HEK293 (cell line): Measurements from ENCODE around the gene MCM3AP.

Experiments
- CTCF ChIA-PET: fragments of 350-600 bp; formaldehyde crosslinking; extraction: SDS; loops from one replicate; lab custom pipeline; 2021; ENCODE audit warnings: antibody characterized with exemption; lab: Yijun Ruan, JAX
- POLR2A ChIA-PET: fragments of 300-600 bp; formaldehyde crosslinking; extraction: SDS; loops from one replicate; lab custom pipeline; 2020; ENCODE audit warnings: antibody characterized with exemption, inconsistent platforms; lab: Yijun Ruan, JAX
- H3K27ac ChIP-seq: fragments of 200-500 bp; sonication (Bioruptor generic); 2 replicates; pipeline ENCODE4 v1.5.1; 2014; ENCODE audit warnings: low read depth, low read length, control low read depth, inconsistent platforms; ENCODE audit errors: extremely low read depth
- H3K36me3 ChIP-seq, 2 experiments: fragments of 200-500 bp in 1 of 2; sonication (Bioruptor generic) in 1 of 2; 1 replicate in 1 of 2; 2 replicates in 1 of 2; pipeline ENCODE4 v1.5.1; 2014 to 2017; ENCODE audit warnings: inconsistent platforms in 2 of 2, low read length in 2 of 2; ENCODE audit not compliant: control insufficient read depth in 2 of 2, insufficient read depth in 1 of 2
- H3K4me1 ChIP-seq: fragments of 200-500 bp; sonication (Bioruptor generic); 2 replicates; pipeline ENCODE4 v1.5.1; 2014; ENCODE audit warnings: mild to moderate bottlenecking, low read length, inconsistent platforms; ENCODE audit not compliant: control insufficient read depth, insufficient read depth
- H3K4me3 ChIP-seq: 2 replicates; pipeline ENCODE4 v1.5.1; 2011; ENCODE audit warnings: low read depth, mild to moderate bottlenecking, control low read depth, low read length, moderate library complexity
- H3K9me3 ChIP-seq: fragments of 200-500 bp; sonication (Bioruptor generic); 2 replicates; pipeline ENCODE4 v1.5.1; 2014; ENCODE audit warnings: low read depth, low read length, inconsistent platforms; ENCODE audit not compliant: control insufficient read depth, insufficient read depth
- BCL11A ChIP-seq: fragments of 450-650 bp; formaldehyde crosslinking; IDR thresholded peaks from 2 replicates; pipeline ENCODE4 v1.5.1; 2016; ENCODE audit warnings: low read depth, missing biosample characterization, missing genetic modification characterization
- MEIS1 ChIP-seq: sonication (generic); formaldehyde crosslinking; IDR thresholded peaks from 2 replicates; pipeline ENCODE4 v1.8.1; 2022; ENCODE audit warnings: missing genetic modification reagents, mild to moderate bottlenecking, borderline replicate concordance
- SCRT2 ChIP-seq: fragments of 450-650 bp; formaldehyde crosslinking; IDR thresholded peaks from 2 replicates; pipeline ENCODE4 v1.5.1; 2016; ENCODE audit warnings: missing biosample characterization, missing genetic modification characterization
- TRIM28 ChIP-seq: IDR thresholded peaks from 2 replicates; pipeline ENCODE4 v1.6.1; 2011; ENCODE audit warnings: low read length, control low read depth, borderline replicate concordance
- ZBTB17 ChIP-seq: fragments of 450-650 bp; formaldehyde crosslinking; IDR thresholded peaks from 2 replicates; pipeline ENCODE4 v1.5.1; 2016; ENCODE audit warnings: missing biosample characterization, missing genetic modification characterization
- ZFP3 ChIP-seq: fragments of 450-650 bp; formaldehyde crosslinking; IDR thresholded peaks from 2 replicates; pipeline ENCODE4 v1.5.1; 2016; ENCODE audit warnings: low read depth, missing biosample characterization, missing genetic modification characterization
- ZFP41 ChIP-seq: fragments of 450-650 bp; formaldehyde crosslinking; IDR thresholded peaks from 2 replicates; pipeline ENCODE4 v1.5.1; 2016; ENCODE audit warnings: missing biosample characterization, missing genetic modification characterization, borderline replicate concordance
- ZNF155 ChIP-seq: fragments of 450-650 bp; formaldehyde crosslinking; IDR thresholded peaks from 2 replicates; pipeline ENCODE4 v1.5.1; 2016; ENCODE audit warnings: missing biosample characterization, missing genetic modification characterization
- ZNF174 ChIP-seq: fragments of 450-650 bp; formaldehyde crosslinking; IDR thresholded peaks from 2 replicates; pipeline ENCODE4 v1.5.0; 2017; ENCODE audit warnings: missing biosample characterization, mild to moderate bottlenecking, missing genetic modification characterization
- ZNF175 ChIP-seq: fragments of 450-650 bp; formaldehyde crosslinking; IDR thresholded peaks from 2 replicates; pipeline ENCODE4 v1.5.1; 2016; ENCODE audit warnings: missing biosample characterization, missing genetic modification characterization
- ZNF311 ChIP-seq: fragments of 450-650 bp; formaldehyde crosslinking; IDR thresholded peaks from 2 replicates; pipeline ENCODE4 v1.5.1; 2017; ENCODE audit warnings: missing biosample characterization, missing genetic modification characterization, borderline replicate concordance
- ZNF341 ChIP-seq: fragments of 450-650 bp; formaldehyde crosslinking; IDR thresholded peaks from 2 replicates; pipeline ENCODE4; 2016; ENCODE audit warnings: low read depth, missing biosample characterization, missing genetic modification characterization
- ZNF426 ChIP-seq: fragments of 450-650 bp; formaldehyde crosslinking; IDR thresholded peaks from 2 replicates; pipeline ENCODE4 v1.5.1; 2017; ENCODE audit warnings: missing biosample characterization, missing genetic modification characterization, mild to moderate bottlenecking, inconsistent platforms, moderate library complexity
- ZNF433 ChIP-seq: fragments of 450-650 bp; formaldehyde crosslinking; IDR thresholded peaks from 2 replicates; pipeline ENCODE4 v1.5.1; 2016; ENCODE audit warnings: missing biosample characterization, missing genetic modification characterization, low read depth
- ZNF585B ChIP-seq: fragments of 450-650 bp; formaldehyde crosslinking; IDR thresholded peaks from 2 replicates; pipeline ENCODE4 v1.5.1; 2016; ENCODE audit warnings: missing biosample characterization, missing genetic modification characterization
- ZNF76 ChIP-seq: fragments of 450-650 bp; formaldehyde crosslinking; IDR thresholded peaks from 2 replicates; pipeline ENCODE4; 2016; ENCODE audit warnings: low read depth, missing biosample characterization, missing genetic modification characterization, borderline replicate concordance
- ZNF837 ChIP-seq: fragments of 450-650 bp; formaldehyde crosslinking; IDR thresholded peaks from 2 replicates; pipeline ENCODE4 v1.5.1; 2016; ENCODE audit warnings: missing biosample characterization, missing genetic modification characterization
- TF ChIP-seq, protein P1 (sequence below): fragments of 450-650 bp; formaldehyde crosslinking; IDR thresholded peaks from 2 replicates; pipeline ENCODE4 v1.5.1; 2016; ENCODE audit warnings: missing biosample characterization, missing genetic modification characterization, borderline replicate concordance
- TF ChIP-seq, protein P2 (sequence below): fragments of 450-650 bp; formaldehyde crosslinking; IDR thresholded peaks from 2 replicates; pipeline ENCODE4 v1.5.1; 2016; ENCODE audit warnings: missing biosample characterization, missing genetic modification characterization, low read depth
- TF ChIP-seq, protein P3 (sequence below): fragments of 450-650 bp; formaldehyde crosslinking; IDR thresholded peaks from 2 replicates; pipeline ENCODE4 v1.5.1; 2016; ENCODE audit warnings: missing biosample characterization, missing genetic modification characterization
- TF ChIP-seq, protein P4 (sequence below): fragments of 450-650 bp; IDR thresholded peaks from 2 replicates; pipeline ENCODE4 v1.5.1; 2018; ENCODE audit warnings: missing biosample characterization, missing genetic modification characterization
- TF ChIP-seq, protein P5 (sequence below): fragments of 450-650 bp; formaldehyde crosslinking; IDR thresholded peaks from 2 replicates; pipeline ENCODE4 v1.5.1; 2016; ENCODE audit warnings: missing biosample characterization, missing genetic modification characterization
- TF ChIP-seq, protein P6 (sequence below): fragments of 450-650 bp; formaldehyde crosslinking; IDR thresholded peaks from 2 replicates; pipeline ENCODE4 v1.5.1; 2016; ENCODE audit warnings: missing biosample characterization, missing genetic modification characterization
- TF ChIP-seq, protein P7 (sequence below): fragments of 450-650 bp; formaldehyde crosslinking; optimal IDR thresholded peaks from 2 replicates; pipeline ENCODE3; 2016; ENCODE audit warnings: missing biosample characterization, mild to moderate bottlenecking, missing genetic modification characterization
- TF ChIP-seq, protein P8 (sequence below): fragments of 450-650 bp; formaldehyde crosslinking; IDR thresholded peaks from 2 replicates; pipeline ENCODE4 v1.5.1; 2017; ENCODE audit warnings: missing biosample characterization, mild to moderate bottlenecking, missing genetic modification characterization, moderate library complexity

Gene MCM3AP

DNA sequence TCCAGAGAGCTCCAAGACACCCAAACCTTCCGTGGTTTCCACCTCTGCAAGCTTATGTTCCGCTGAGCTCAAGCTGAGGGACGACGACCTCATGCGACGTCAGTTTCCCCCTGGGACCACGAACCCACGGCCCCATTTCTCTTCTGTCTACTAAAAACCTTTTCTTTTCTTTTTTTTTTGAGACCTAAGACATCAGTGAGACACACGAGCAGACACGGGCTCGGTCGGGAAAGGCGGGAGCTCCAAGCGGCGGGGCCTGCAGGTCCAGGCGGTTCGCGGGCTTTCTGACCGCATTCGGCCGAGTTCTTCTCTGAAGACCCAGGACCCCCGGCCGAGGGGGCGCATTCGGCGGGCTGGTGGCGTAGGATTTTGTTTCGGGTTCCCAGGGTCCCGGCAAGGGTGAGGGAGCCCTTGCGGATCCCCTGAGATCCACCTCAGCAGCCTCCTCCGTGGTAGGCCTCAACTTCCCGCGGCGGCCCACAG lies 37.9 kb upstream of the MCM3AP start:
- H3K4me3 ChIP-seq: peak overlapping the region; percentile 63
- H3K36me3 ChIP-seq: peaks cover 27 to 38% of the 10 kb centered on the region in 2 experiments; a peak in 2 of 3 replicates
- POLR2A ChIA-PET: interaction anchor here (0.6 to 1.6 kb wide), 9 partner anchors 9 to 312 kb away, joined by 3 to 6 read pairs (median 4); partner anchors contain the start of gene PRMT2
- H3K4me1 ChIP-seq: peaks cover 19% of the 10 kb centered on the region
- H3K27ac ChIP-seq: peak overlapping the region; percentile 90
- CTCF ChIA-PET: interaction anchor here (0.7 to 1.0 kb wide), 3 partner anchors 38 to 317 kb away, joined by 3 to 4 read pairs (median 3); partner anchors contain the start of genes MCM3AP and YBEY
- no peaks in the 10 kb centered on the region for H3K9me3 ChIP-seq
- TF ChIP-seq ZNF155 (tag by site-specific recombination) (no peak), ZFP41 (tag by site-specific recombination) (no peak), ZNF341 (no peak), ZNF837 (tag by site-specific recombination) (no peak), ZNF76 (tag by site-specific recombination) (no peak), ZNF174 (no peak), ZFP3 (tag by site-specific recombination) (no peak), ZNF311 (tag by site-specific recombination) (no peak), SCRT2 (no peak), TRIM28 (no peak), ZNF175 (tag by site-specific recombination) (no peak), ZNF585B (tag by site-specific recombination) (no peak), MEIS1 (0 out of 2 replicates have a peak, but pooled peaks have one; percentile 47), ZNF433 (tag by site-specific recombination) (no peak), ZNF426 (no peak), BCL11A (tag by site-specific recombination) (no peak), ZBTB17 (no peak)
- TF ChIP-seq, protein P1, sequence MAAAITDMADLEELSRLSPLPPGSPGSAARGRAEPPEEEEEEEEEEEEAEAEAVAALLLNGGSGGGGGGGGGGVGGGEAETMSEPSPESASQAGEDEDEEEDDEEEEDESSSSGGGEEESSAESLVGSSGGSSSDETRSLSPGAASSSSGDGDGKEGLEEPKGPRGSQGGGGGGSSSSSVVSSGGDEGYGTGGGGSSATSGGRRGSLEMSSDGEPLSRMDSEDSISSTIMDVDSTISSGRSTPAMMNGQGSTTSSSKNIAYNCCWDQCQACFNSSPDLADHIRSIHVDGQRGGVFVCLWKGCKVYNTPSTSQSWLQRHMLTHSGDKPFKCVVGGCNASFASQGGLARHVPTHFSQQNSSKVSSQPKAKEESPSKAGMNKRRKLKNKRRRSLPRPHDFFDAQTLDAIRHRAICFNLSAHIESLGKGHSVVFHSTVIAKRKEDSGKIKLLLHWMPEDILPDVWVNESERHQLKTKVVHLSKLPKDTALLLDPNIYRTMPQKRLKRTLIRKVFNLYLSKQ (tag by site-specific recombination): no peak
- TF ChIP-seq, protein P2, sequence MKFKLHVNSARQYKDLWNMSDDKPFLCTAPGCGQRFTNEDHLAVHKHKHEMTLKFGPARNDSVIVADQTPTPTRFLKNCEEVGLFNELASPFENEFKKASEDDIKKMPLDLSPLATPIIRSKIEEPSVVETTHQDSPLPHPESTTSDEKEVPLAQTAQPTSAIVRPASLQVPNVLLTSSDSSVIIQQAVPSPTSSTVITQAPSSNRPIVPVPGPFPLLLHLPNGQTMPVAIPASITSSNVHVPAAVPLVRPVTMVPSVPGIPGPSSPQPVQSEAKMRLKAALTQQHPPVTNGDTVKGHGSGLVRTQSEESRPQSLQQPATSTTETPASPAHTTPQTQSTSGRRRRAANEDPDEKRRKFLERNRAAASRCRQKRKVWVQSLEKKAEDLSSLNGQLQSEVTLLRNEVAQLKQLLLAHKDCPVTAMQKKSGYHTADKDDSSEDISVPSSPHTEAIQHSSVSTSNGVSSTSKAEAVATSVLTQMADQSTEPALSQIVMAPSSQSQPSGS (tag by site-specific recombination): no peak
- TF ChIP-seq, protein P3, sequence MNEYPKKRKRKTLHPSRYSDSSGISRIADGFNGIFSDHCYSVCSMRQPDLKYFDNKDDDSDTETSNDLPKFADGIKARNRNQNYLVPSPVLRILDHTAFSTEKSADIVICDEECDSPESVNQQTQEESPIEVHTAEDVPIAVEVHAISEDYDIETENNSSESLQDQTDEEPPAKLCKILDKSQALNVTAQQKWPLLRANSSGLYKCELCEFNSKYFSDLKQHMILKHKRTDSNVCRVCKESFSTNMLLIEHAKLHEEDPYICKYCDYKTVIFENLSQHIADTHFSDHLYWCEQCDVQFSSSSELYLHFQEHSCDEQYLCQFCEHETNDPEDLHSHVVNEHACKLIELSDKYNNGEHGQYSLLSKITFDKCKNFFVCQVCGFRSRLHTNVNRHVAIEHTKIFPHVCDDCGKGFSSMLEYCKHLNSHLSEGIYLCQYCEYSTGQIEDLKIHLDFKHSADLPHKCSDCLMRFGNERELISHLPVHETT (tag by site-specific recombination): peak; percentile 75
- TF ChIP-seq, protein P4, sequence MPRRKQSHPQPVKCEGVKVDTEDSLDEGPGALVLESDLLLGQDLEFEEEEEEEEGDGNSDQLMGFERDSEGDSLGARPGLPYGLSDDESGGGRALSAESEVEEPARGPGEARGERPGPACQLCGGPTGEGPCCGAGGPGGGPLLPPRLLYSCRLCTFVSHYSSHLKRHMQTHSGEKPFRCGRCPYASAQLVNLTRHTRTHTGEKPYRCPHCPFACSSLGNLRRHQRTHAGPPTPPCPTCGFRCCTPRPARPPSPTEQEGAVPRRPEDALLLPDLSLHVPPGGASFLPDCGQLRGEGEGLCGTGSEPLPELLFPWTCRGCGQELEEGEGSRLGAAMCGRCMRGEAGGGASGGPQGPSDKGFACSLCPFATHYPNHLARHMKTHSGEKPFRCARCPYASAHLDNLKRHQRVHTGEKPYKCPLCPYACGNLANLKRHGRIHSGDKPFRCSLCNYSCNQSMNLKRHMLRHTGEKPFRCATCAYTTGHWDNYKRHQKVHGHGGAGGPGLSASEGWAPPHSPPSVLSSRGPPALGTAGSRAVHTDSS: no peak
- TF ChIP-seq, protein P5, sequence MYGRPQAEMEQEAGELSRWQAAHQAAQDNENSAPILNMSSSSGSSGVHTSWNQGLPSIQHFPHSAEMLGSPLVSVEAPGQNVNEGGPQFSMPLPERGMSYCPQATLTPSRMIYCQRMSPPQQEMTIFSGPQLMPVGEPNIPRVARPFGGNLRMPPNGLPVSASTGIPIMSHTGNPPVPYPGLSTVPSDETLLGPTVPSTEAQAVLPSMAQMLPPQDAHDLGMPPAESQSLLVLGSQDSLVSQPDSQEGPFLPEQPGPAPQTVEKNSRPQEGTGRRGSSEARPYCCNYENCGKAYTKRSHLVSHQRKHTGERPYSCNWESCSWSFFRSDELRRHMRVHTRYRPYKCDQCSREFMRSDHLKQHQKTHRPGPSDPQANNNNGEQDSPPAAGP (tag by site-specific recombination): no peak
- TF ChIP-seq, protein P6, sequence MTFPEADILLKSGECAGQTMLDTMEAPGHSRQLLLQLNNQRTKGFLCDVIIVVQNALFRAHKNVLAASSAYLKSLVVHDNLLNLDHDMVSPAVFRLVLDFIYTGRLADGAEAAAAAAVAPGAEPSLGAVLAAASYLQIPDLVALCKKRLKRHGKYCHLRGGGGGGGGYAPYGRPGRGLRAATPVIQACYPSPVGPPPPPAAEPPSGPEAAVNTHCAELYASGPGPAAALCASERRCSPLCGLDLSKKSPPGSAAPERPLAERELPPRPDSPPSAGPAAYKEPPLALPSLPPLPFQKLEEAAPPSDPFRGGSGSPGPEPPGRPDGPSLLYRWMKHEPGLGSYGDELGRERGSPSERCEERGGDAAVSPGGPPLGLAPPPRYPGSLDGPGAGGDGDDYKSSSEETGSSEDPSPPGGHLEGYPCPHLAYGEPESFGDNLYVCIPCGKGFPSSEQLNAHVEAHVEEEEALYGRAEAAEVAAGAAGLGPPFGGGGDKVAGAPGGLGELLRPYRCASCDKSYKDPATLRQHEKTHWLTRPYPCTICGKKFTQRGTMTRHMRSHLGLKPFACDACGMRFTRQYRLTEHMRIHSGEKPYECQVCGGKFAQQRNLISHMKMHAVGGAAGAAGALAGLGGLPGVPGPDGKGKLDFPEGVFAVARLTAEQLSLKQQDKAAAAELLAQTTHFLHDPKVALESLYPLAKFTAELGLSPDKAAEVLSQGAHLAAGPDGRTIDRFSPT: no peak
- TF ChIP-seq, protein P7, sequence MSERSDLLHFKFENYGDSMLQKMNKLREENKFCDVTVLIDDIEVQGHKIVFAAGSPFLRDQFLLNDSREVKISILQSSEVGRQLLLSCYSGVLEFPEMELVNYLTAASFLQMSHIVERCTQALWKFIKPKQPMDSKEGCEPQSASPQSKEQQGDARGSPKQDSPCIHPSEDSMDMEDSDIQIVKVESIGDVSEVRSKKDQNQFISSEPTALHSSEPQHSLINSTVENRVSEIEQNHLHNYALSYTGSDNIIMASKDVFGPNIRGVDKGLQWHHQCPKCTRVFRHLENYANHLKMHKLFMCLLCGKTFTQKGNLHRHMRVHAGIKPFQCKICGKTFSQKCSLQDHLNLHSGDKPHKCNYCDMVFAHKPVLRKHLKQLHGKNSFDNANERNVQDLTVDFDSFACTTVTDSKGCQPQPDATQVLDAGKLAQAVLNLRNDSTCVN (tag by site-specific recombination): no peak
- TF ChIP-seq, protein P8, sequence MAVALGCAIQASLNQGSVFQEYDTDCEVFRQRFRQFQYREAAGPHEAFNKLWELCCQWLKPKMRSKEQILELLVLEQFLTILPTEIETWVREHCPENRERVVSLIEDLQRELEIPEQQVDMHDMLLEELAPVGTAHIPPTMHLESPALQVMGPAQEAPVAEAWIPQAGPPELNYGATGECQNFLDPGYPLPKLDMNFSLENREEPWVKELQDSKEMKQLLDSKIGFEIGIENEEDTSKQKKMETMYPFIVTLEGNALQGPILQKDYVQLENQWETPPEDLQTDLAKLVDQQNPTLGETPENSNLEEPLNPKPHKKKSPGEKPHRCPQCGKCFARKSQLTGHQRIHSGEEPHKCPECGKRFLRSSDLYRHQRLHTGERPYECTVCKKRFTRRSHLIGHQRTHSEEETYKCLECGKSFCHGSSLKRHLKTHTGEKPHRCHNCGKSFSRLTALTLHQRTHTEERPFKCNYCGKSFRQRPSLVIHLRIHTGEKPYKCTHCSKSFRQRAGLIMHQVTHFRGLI: no peak
